Breast epithelium (tissue), 3 donors: ENCODE results near the gene IMMP2L.

ENCODE experiments used
- POLR2A ChIP-seq: fragments of 450-650 bp; IDR thresholded peaks from one replicate; pipeline ENCODE4 v1.6.1; 2016; ENCODE audit warnings: antibody characterized with exemption, mild to moderate bottlenecking, moderate library complexity
- POLR2AphosphoS5 ChIP-seq, 3 donors: sonication (generic); formaldehyde crosslinking; IDR thresholded peaks; one replicate each; pipeline ENCODE4 v1.6.1; 2017; ENCODE audit warnings: antibody characterized with exemption in 3 of 3
- TF ChIP-seq, protein P1 (sequence below), 3 donors: fragments of 450-650 bp; IDR thresholded peaks; one replicate each; pipeline ENCODE4 v1.5.1; 2016 to 2017; ENCODE audit warnings: antibody characterized with exemption in 3 of 3, mild to moderate bottlenecking in 3 of 3, moderate library complexity in 3 of 3

DNA sequence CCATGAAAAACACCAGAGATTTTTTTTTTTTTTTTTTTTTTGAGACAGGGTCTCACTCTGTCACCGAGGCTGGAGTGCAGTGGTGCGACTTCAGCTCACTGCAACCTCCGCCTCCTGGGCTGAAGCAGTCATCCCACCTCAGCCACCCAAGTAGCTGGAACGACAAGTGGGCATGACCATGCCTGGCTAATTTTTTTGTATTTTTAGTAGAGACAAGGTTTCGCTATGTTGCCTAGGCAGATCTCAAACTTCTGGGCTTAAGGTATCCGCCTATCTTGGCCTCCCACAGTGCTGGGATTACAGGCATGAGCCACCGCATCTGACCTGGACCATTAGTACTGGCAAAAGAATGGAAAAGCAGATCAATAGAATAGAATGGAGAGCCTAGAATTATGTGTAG, 530.4 kb downstream of the IMMP2L start:
- no peak for TF ChIP-seq POLR2AphosphoS5 (IDR thresholded peaks at IDR 0.05)
- TF ChIP-seq POLR2A = no peak
- TF ChIP-seq, protein P1, sequence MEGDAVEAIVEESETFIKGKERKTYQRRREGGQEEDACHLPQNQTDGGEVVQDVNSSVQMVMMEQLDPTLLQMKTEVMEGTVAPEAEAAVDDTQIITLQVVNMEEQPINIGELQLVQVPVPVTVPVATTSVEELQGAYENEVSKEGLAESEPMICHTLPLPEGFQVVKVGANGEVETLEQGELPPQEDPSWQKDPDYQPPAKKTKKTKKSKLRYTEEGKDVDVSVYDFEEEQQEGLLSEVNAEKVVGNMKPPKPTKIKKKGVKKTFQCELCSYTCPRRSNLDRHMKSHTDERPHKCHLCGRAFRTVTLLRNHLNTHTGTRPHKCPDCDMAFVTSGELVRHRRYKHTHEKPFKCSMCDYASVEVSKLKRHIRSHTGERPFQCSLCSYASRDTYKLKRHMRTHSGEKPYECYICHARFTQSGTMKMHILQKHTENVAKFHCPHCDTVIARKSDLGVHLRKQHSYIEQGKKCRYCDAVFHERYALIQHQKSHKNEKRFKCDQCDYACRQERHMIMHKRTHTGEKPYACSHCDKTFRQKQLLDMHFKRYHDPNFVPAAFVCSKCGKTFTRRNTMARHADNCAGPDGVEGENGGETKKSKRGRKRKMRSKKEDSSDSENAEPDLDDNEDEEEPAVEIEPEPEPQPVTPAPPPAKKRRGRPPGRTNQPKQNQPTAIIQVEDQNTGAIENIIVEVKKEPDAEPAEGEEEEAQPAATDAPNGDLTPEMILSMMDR (IDR thresholded peaks at IDR 0.05) = no peak
